Fibroblast of lung (primary cell): ENCODE data around the gene KCNMA1. TPM values are rescaled to one million over a fixed set of nuclear protein-coding genes. Genes with fewer than 3 reads are reported as not detected.

Experiments used
- DNase-seq, 2 donors: peaks; one replicate each; pipeline versions ENCODE4 v3.0.0 to v3.0.0-alpha.2; 2010; ENCODE audit warnings: low read depth in 2 of 2
- H2AFZ ChIP-seq: 2 replicates; pipeline ENCODE4 v1.5.1; 2012; ENCODE audit warnings: low read length, control low read depth, inconsistent platforms
- H3K27ac ChIP-seq: 2 replicates; pipeline ENCODE4 v1.5.1; 2011; ENCODE audit warnings: low read length, control low read depth; ENCODE audit not compliant: insufficient read depth
- H3K27me3 ChIP-seq: 2 replicates; pipeline ENCODE4 v1.5.1; 2011; ENCODE audit warnings: mild to moderate bottlenecking, low read length; ENCODE audit not compliant: control insufficient read depth, insufficient read depth
- H3K36me3 ChIP-seq: 2 replicates; pipeline ENCODE4 v1.5.1; 2011; ENCODE audit warnings: low read length; ENCODE audit not compliant: control insufficient read depth, insufficient read depth
- H3K4me1 ChIP-seq: 2 replicates; pipeline ENCODE4 v1.5.1; 2011; ENCODE audit warnings: low read length; ENCODE audit not compliant: control insufficient read depth, insufficient read depth; ENCODE audit errors: extremely low read depth
- H3K4me2 ChIP-seq: 2 replicates; pipeline ENCODE4 v1.5.1; 2011; ENCODE audit warnings: low read length, control low read depth; ENCODE audit not compliant: insufficient read depth; ENCODE audit errors: extremely low read depth
- H3K4me3 ChIP-seq, 4 experiments: fragments of 200-600 bp in 1 of 4; sonication (generic) in 1 of 4; replicated peaks in 1 of 4; 2 replicates each; pipeline ENCODE4 v1.5.1; 2011 to 2016; ENCODE audit warnings: low read length in 4 of 4, low read depth in 3 of 4, mild to moderate bottlenecking in 3 of 4, control low read depth in 2 of 4, inconsistent platforms in 1 of 4, mixed read lengths in 1 of 4; ENCODE audit not compliant: insufficient read depth in 1 of 4; ENCODE audit errors: control extremely low read depth in 1 of 4
- H3K79me2 ChIP-seq: 2 replicates; pipeline ENCODE4 v1.5.1; 2012; ENCODE audit warnings: mild to moderate bottlenecking, low read length, inconsistent platforms; ENCODE audit not compliant: control insufficient read depth, insufficient read depth
- H3K9ac ChIP-seq: 2 replicates; pipeline ENCODE4 v1.5.1; 2011; ENCODE audit warnings: mild to moderate bottlenecking, low read length, control low read depth; ENCODE audit not compliant: insufficient read depth
- H3K9me3 ChIP-seq: 2 replicates; pipeline ENCODE4 v1.5.1; 2012; ENCODE audit warnings: low read depth, low read length; ENCODE audit not compliant: control insufficient read depth, insufficient read depth
- H4K20me1 ChIP-seq: 2 replicates; pipeline ENCODE4 v1.5.1; 2011; ENCODE audit warnings: low read length; ENCODE audit not compliant: control insufficient read depth, insufficient read depth; ENCODE audit errors: extremely low read depth
- EZH2 ChIP-seq: IDR thresholded peaks from 2 replicates; pipeline ENCODE4 v1.5.1; 2012; ENCODE audit warnings: low read length, control low read depth, mild to moderate bottlenecking; ENCODE audit errors: missing control alignments
- polyA plus RNA-seq, 2 donors: library from polyadenylated mRNA; depleted of rRNA in 1 of 2; stranded (reverse) in 1 of 2; unstranded in 1 of 2; fragments of >200 nt; gene quantifications; 2 replicates each; pipeline ENCODE4 v1.2.1, GENCODE V29; 2011 to 2012; ENCODE audit warnings: missing spikeins in 1 of 2
- total RNA-seq: library from RNA; depleted of rRNA; stranded (reverse); fragments of >200 nt; gene quantifications from 2 replicates; pipeline ENCODE4 v1.2.1, GENCODE V29; 2014
- TF ChIP-seq, protein P1 (sequence below), 2 donors: IDR thresholded peaks in 1 of 2; conservative IDR thresholded peaks in 1 of 2; 1 replicate in 1 of 2; 2 replicates in 1 of 2; pipeline ENCODE4 v1.5.1; 2011 to 2012; ENCODE audit warnings: low read length in 2 of 2, control low read depth in 1 of 2, inconsistent platforms in 1 of 2, low read depth in 1 of 2, mild to moderate bottlenecking in 1 of 2

Gene KCNMA1
- total and polyA plus RNA-seq, 2 donors (not counting 1 experiment from before 2014, with no cell fraction given): 31.0 to 138 TPM

DNA sequence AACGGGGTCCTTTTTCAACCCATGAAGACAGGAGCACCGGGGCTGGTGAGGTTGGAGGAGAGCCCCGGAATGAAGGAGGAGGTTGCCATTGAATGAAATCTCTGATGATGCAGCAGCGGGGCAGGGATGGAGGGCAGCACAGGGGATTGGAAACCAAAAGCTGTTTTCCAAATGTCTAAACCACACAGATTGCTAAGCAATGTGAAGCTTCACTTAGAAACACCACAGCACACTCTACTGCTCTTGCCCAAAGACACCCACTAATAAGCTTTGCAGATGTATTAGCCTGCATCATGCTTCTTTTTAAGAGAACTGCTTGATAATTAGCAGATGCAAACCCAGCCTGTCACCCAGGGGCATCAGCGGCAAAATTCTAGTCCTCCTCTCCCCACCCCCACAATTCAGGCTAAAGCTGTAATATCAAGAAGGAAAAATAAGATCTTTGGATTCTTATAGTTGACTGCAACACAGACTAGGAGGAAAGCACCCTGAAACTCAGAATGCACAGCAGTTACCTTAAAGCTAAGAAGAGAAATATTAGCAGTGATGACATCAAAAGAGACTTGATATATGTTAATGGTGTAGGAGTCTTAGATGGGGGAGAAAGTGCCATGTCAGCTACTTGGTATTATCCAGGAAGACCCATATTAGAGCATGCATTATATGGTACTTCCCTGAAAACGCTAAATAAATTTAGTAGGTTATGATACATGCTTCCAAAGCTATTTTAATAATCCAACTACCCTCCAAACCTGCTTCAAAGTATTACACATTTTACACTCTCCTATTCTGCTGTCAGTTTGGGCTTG is 666.7 kb downstream of the KCNMA1 start:
- TF ChIP-seq EZH2: no peak
- TF ChIP-seq, protein P1, sequence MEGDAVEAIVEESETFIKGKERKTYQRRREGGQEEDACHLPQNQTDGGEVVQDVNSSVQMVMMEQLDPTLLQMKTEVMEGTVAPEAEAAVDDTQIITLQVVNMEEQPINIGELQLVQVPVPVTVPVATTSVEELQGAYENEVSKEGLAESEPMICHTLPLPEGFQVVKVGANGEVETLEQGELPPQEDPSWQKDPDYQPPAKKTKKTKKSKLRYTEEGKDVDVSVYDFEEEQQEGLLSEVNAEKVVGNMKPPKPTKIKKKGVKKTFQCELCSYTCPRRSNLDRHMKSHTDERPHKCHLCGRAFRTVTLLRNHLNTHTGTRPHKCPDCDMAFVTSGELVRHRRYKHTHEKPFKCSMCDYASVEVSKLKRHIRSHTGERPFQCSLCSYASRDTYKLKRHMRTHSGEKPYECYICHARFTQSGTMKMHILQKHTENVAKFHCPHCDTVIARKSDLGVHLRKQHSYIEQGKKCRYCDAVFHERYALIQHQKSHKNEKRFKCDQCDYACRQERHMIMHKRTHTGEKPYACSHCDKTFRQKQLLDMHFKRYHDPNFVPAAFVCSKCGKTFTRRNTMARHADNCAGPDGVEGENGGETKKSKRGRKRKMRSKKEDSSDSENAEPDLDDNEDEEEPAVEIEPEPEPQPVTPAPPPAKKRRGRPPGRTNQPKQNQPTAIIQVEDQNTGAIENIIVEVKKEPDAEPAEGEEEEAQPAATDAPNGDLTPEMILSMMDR (conservative IDR thresholded peaks at IDR 0.05 in 1 of 2, IDR thresholded peaks at IDR 0.05 in 1 of 2; ENCODE audit: low read depth in 1 of 2, low read length in 2 of 2): no peak
- H3K9ac ChIP-seq: no peak overlapping the region
- H2AFZ ChIP-seq: no peak overlapping the region
- H4K20me1 ChIP-seq: no peaks in the 10 kb centered on the region
- DNase-seq: no peak
- H3K36me3 ChIP-seq: no peaks in the 10 kb centered on the region
- no peak overlapping the region for H3K4me2 ChIP-seq
- H3K4me1 ChIP-seq: no peaks in the 10 kb centered on the region
- H3K79me2 ChIP-seq: no peaks in the 10 kb centered on the region
- no peak overlapping the region for H3K27ac ChIP-seq
- no peaks in the 10 kb centered on the region for H3K9me3 ChIP-seq
- H3K27me3 ChIP-seq: no peaks in the 10 kb centered on the region
- no peak overlapping the region for H3K4me3 ChIP-seq

GRCh38 chr10:76969366-76969948 is 668.2 kb downstream of the KCNMA1 start:
- no peaks in the 10 kb centered on the region for H3K4me1 ChIP-seq
- H3K4me3 ChIP-seq: no peak overlapping the region
- DNase-seq: no peak
- H3K9ac ChIP-seq: no peak overlapping the region
- no peaks in the 10 kb centered on the region for H3K9me3 ChIP-seq
- no peaks in the 10 kb centered on the region for H3K79me2 ChIP-seq
- no peaks in the 10 kb centered on the region for H4K20me1 ChIP-seq
- H2AFZ ChIP-seq: no peak overlapping the region
- no peak overlapping the region for H3K27ac ChIP-seq
- H3K4me2 ChIP-seq: no peak overlapping the region
- H3K27me3 ChIP-seq: no peaks in the 10 kb centered on the region
- TF ChIP-seq EZH2: no peak
- TF ChIP-seq, protein P1 (conservative IDR thresholded peaks at IDR 0.05 in 1 of 2, IDR thresholded peaks at IDR 0.05 in 1 of 2; ENCODE audit: low read depth in 1 of 2, low read length in 2 of 2): no peak
- no peaks in the 10 kb centered on the region for H3K36me3 ChIP-seq

GRCh38 chr10:76968483-76968882 is 669.1 kb downstream of the KCNMA1 start:
- no peaks in the 10 kb centered on the region for H4K20me1 ChIP-seq
- H2AFZ ChIP-seq: no peak overlapping the region
- no peak overlapping the region for H3K9ac ChIP-seq
- H3K4me1 ChIP-seq: no peaks in the 10 kb centered on the region
- no peaks in the 10 kb centered on the region for H3K36me3 ChIP-seq
- H3K27me3 ChIP-seq: no peaks in the 10 kb centered on the region
- H3K27ac ChIP-seq: no peak overlapping the region
- H3K9me3 ChIP-seq: no peaks in the 10 kb centered on the region
- no peak overlapping the region for H3K4me3 ChIP-seq
- no peak overlapping the region for H3K4me2 ChIP-seq
- no peaks in the 10 kb centered on the region for H3K79me2 ChIP-seq
- no peak for DNase-seq
- TF ChIP-seq, protein P1 (conservative IDR thresholded peaks at IDR 0.05 in 1 of 2, IDR thresholded peaks at IDR 0.05 in 1 of 2; ENCODE audit: low read depth in 1 of 2, low read length in 2 of 2): no peak
- TF ChIP-seq EZH2: no peak
